ENCODE measurements around the gene ACAD10. TPM values are rescaled to one million over a fixed set of nuclear protein-coding genes. Genes with fewer than 3 reads are reported as not detected.

ACAD10 gene
- total and polyA plus RNA-seq, 2 of the 13 experiments (the other 11 are each of a cell fraction or from before 2014, with no cell fraction given), result 15.2 to 16.3 TPM

GRCh38 chr12:111803851-111804250, 118.0 kb downstream of the ACAD10 start:
- H3K4me2 ChIP-seq (ENCODE audit: low read depth, low read length), result no peak overlapping the region
- ChIA-PET CTCF (ENCODE audit: low intra/inter-chr PET ratio, low total read pairs) (no interaction called here), POLR2A (interaction anchor here (0.7 kb wide), 1 partner anchor 43 kb away, joined by 4 read pairs; no protein-coding TSS in a partner anchor)
- no peak overlapping the region for H3K4me3 ChIP-seq (replicated peaks in 1 of 3; ENCODE audit: insufficient read depth in 1 of 3, low read depth in 2 of 3, low read length in 3 of 3)
- WGBS (ENCODE audit: low lambda C conversion rate), result 100% methylated on average over 4 of the region's 8 CpGs
- H3K9me3 ChIP-seq (ENCODE audit: low read length), result no peaks in the 10 kb centered on the region
- no peaks in the 10 kb centered on the region for H4K20me1 ChIP-seq (ENCODE audit: insufficient read depth, low read length)
- no peak for ATAC-seq
- H3K4me1 ChIP-seq (ENCODE audit: insufficient read depth, low read length), result peaks cover 15% of the 10 kb centered on the region
- H2AFZ ChIP-seq (ENCODE audit: low read length), result no peak overlapping the region
- no peak overlapping the region for H3K9ac ChIP-seq (ENCODE audit: insufficient read depth, low read depth, low read length)
- no peaks in the 10 kb centered on the region for H3K79me2 ChIP-seq (ENCODE audit: insufficient read depth, low read length)
- H3K27ac ChIP-seq (ENCODE audit: extremely low read length, insufficient read depth, low read length), result no peak overlapping the region
- BruUV-seq (replicated peaks), result no TSS peak
- intact Hi-C loops (cut with micrococcal nuclease; ENCODE audit: unreplicated experiment), result no loop called here
- in situ Hi-C loops (cut with HindIII; ENCODE audit: extremely low pct_ligation_motif_present, low pct_unique_long_range_greater_than_20kb), result no loop called here
- no peaks in the 10 kb centered on the region for H3K27me3 ChIP-seq (ENCODE audit: control insufficient read depth in 1 of 2, insufficient read depth in 2 of 2, low read length in 2 of 2)
- H3K36me3 ChIP-seq (replicated peaks in 1 of 2; ENCODE audit: control insufficient read depth in 1 of 2, insufficient read depth in 2 of 2, low read length in 2 of 2), result peaks cover 13 to 41% of the 10 kb centered on the region in 2 experiments
- DNase-seq (ENCODE audit: low spot score), result no peak
- no peak for FAIRE-seq
- TF ChIP-seq ZHX2 (IDR thresholded peaks at IDR 0.05; ENCODE audit: low read depth) (no peak), ZHX2 (CRISPR knock-in tag; IDR thresholded peaks at IDR 0.05; ENCODE audit: borderline replicate concordance) (no peak), ZBTB38 (CRISPR knock-in tag; IDR thresholded peaks at IDR 0.05) (no peak), ZNF510 (CRISPR knock-in tag; IDR thresholded peaks at IDR 0.05; ENCODE audit: low read depth) (no peak), NR2C2 (CRISPR knock-in tag; IDR thresholded peaks at IDR 0.05; ENCODE audit: borderline replicate concordance) (no peak), ZNF142 (CRISPR knock-in tag; IDR thresholded peaks at IDR 0.05) (no peak), NAIF1 (CRISPR knock-in tag; IDR thresholded peaks at IDR 0.05; ENCODE audit: borderline replicate concordance) (no peak), TGIF2 (CRISPR knock-in tag; IDR thresholded peaks at IDR 0.05) (no peak), ZBTB34 (CRISPR knock-in tag; IDR thresholded peaks at IDR 0.05) (no peak), ZNF766 (CRISPR knock-in tag; IDR thresholded peaks at IDR 0.05; ENCODE audit: borderline replicate concordance) (no peak), ZNF34 (CRISPR knock-in tag; IDR thresholded peaks at IDR 0.05; ENCODE audit: borderline replicate concordance) (no peak), ZBTB7A (CRISPR knock-in tag; IDR thresholded peaks at IDR 0.05) (no peak)

Measured in HepG2 (cell line).